Measurements from ENCODE around the gene FLT1.

- TF ChIP-seq, protein P1, sequence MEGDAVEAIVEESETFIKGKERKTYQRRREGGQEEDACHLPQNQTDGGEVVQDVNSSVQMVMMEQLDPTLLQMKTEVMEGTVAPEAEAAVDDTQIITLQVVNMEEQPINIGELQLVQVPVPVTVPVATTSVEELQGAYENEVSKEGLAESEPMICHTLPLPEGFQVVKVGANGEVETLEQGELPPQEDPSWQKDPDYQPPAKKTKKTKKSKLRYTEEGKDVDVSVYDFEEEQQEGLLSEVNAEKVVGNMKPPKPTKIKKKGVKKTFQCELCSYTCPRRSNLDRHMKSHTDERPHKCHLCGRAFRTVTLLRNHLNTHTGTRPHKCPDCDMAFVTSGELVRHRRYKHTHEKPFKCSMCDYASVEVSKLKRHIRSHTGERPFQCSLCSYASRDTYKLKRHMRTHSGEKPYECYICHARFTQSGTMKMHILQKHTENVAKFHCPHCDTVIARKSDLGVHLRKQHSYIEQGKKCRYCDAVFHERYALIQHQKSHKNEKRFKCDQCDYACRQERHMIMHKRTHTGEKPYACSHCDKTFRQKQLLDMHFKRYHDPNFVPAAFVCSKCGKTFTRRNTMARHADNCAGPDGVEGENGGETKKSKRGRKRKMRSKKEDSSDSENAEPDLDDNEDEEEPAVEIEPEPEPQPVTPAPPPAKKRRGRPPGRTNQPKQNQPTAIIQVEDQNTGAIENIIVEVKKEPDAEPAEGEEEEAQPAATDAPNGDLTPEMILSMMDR (IDR thresholded peaks at IDR 0.05) = no peak
- TF ChIP-seq POLR2A (IDR thresholded peaks at IDR 0.05) = no peak
These were observed 56.9 kb downstream of the FLT1 start for GRCh38 chr13:28438067-28438466.

Measured in heart left ventricle (tissue), 13 donors.